GM12874 (cell line): ENCODE measurements around the gene CNMD.

Source experiments
- TF ChIP-seq, protein P1 (sequence below): IDR thresholded peaks from 2 replicates; pipeline ENCODE4 v1.5.1; 2011; ENCODE audit warnings: low read depth, mild to moderate bottlenecking, control low read depth, low read length, moderate library complexity; ENCODE audit not compliant: insufficient read depth

The CNMD gene

DNA sequence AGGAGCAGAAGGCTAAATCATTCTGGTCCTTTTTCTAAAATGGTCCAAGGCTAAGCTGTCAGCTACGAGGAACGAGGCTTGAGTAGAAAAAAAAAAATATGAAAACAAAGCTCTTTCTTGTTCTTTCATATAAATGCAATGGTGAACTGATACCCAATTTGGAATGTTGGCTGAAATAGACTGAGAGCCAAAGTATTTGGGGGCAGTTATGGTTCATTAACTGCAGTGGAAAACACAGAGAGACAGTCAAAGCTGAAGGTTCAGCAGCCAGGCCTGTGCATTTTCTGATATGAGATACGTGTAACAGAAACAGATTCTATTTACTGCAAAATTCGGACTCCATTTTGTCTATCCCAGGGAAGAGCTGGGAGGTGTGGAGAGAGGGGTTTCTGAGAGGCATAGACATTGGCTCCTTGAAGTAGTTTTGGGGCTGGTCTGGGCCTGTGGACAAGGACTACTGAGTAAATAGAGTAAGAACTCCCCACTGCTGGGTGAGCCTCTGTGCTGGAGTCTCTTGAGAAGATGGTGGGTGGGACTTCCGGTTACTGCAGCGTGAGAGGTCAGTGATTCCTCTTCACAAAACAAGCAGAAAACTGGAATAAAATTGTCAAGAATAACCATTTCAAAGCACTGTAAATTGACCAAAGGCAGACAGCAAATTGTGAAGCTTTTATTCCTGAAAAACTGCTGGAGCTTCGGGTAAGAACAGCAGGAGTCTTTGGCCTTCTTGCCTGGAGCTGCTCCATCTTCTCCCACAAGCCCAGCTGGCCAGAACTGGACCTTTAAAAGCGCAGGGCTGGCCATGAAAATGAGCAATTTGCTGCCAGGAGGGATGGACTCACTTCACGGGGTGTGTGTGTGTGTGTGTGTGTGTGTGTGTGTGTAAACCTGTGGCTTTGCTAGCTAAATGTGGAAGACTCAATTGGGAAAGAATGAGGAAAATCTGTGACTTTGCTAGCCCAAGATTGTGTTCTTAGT, 43.1 kb upstream of the CNMD start:
- TF ChIP-seq, protein P1, sequence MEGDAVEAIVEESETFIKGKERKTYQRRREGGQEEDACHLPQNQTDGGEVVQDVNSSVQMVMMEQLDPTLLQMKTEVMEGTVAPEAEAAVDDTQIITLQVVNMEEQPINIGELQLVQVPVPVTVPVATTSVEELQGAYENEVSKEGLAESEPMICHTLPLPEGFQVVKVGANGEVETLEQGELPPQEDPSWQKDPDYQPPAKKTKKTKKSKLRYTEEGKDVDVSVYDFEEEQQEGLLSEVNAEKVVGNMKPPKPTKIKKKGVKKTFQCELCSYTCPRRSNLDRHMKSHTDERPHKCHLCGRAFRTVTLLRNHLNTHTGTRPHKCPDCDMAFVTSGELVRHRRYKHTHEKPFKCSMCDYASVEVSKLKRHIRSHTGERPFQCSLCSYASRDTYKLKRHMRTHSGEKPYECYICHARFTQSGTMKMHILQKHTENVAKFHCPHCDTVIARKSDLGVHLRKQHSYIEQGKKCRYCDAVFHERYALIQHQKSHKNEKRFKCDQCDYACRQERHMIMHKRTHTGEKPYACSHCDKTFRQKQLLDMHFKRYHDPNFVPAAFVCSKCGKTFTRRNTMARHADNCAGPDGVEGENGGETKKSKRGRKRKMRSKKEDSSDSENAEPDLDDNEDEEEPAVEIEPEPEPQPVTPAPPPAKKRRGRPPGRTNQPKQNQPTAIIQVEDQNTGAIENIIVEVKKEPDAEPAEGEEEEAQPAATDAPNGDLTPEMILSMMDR: no peak

DNA sequence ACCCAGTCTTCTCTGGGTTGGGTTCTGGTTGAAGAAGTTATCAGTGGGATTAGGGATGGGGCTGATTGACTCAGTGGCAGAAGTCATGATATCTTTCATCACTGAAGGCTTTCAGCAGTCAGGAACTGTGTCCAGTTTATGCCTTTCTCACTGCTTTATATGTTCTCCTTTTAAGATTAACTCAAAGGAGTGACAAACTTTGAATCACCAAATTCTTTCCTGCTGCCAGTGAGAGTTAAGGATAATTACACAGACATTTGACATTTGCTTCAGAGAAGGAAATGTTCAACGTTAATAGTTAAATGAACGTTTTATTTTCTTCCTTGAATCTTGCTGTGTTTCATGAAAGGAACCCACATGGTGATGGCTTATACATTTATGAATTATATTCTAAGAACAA, 41.0 kb upstream of the CNMD start:
- TF ChIP-seq, protein P1: no peak

DNA sequence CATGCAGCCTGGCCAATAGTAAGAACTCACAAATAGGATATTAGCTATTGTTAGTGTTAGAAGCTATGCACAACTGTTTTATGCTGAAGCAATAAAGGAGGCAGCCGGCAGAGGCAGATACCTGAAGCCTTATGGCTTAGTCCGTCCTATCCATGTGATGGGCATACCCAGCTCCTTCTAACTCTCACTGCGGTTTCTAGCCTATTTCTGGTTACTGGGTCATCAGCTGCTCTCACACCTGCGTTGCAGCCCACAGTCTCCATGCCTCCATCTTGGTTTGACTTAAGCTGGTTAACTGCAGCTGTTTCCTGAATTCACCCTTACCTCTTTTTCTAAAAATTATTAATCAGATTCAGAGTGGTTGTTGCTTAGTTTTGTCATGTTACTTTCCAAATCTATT, 40.5 kb upstream of the CNMD start:
- TF ChIP-seq, protein P1: no peak

DNA sequence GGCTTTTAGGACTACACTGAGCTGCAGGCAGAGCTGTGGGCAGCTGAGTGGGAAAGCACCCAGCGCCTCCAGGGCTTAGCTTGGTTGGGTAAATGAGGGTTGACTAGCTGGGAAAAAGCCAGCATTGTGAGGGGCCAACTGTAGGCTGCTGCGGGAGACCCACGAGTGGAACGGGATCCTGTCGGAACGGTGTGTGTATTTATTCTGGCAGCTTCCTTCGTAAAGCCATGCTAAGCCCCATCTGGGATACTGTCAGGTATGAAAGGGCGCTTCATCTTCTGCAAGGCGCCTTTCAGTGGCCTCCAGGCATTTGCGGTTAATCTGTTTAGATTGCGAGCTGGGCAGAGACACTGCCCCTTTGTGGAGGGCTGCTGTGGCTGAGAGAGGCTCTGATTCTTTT, 39.5 kb upstream of the CNMD start:
- TF ChIP-seq, protein P1: no peak

DNA sequence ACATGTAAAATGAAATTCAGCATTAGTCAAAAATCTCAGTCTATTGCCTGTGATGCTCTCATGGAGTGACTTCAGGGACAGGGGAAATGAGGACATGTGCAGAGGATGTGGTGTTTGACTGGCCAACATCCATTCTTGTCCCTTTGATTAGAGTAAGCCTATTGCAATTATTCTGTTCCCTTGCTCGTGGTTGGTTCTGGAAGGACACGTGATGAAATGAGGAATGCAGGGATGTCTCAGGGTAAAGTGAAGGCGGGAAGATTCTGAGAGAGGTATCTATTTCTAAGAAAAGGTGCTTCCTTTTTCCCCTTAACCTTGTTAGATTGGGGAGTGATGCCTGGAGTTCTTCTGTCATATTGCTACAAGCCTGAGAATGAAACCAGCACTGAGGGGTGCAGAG, 37.1 kb upstream of the CNMD start:
- TF ChIP-seq, protein P1: no peak

DNA sequence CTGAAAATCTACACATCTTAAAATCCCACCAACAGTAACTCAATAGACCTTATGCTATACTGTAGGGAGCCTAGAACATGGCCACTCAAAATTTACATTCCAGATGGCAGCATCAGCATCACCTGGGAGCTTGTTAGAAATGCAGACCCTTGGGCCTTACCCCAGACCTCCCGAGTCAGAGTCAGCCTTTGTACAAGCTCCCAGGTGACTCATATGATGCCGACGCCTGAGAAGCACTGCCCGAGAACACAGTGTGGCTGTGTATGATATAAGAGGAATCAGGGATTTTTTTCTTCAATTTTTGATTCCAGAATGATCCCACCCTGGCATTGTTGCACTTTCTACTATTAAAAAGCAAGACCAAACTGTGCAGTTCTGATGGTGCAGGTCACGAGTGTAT, 35.9 kb upstream of the CNMD start:
- TF ChIP-seq, protein P1: no peak

DNA sequence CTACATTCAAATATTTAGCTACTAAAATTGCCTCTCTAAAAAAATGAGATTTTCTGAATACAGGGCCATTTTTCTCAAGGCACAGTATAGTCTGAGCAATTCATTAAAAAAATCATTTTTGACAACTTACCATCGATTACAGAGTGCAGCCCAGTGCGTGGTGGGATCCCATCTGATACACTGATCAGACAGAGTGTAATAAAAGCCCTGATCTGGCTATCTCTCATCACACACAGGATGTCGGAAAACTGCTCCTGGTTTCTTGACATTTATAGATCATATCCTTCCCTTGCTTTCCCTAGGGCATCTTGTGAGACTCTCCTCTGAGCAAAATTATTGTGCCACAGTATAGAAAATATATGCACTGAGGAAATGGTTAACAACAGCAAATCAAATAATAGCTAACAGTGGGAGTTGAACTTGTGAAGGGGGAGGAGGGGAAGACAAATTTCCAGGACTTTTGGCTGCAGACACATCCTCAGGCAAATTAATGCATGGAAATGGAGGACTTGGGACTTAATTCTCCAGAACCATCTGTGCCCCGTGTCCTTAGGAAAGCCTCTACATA, 28.4 kb upstream of the CNMD start:
- TF ChIP-seq, protein P1: no peak
